AG09309 (cell line): ENCODE data around the gene UROC1.
A peak's percentile ranks its signal among the peaks of the same experiment; 100 is the strongest.

Source experiments
- DNase-seq: peaks from one replicate; pipeline ENCODE4 v3.0.0-alpha.2; 2010; ENCODE audit warnings: low read depth
- H3K4me3 ChIP-seq: 2 replicates; pipeline ENCODE4 v1.5.1; 2011; ENCODE audit warnings: mild to moderate bottlenecking, low read depth, low read length, moderate library complexity; ENCODE audit not compliant: control insufficient read depth
- TF ChIP-seq, protein P1 (sequence below): IDR thresholded peaks from 2 replicates; pipeline ENCODE4 v1.5.1; 2011; ENCODE audit warnings: mild to moderate bottlenecking, low read depth, low read length, inconsistent platforms; ENCODE audit not compliant: insufficient read depth, control insufficient read depth; ENCODE audit errors: missing control alignments

Gene UROC1

DNA sequence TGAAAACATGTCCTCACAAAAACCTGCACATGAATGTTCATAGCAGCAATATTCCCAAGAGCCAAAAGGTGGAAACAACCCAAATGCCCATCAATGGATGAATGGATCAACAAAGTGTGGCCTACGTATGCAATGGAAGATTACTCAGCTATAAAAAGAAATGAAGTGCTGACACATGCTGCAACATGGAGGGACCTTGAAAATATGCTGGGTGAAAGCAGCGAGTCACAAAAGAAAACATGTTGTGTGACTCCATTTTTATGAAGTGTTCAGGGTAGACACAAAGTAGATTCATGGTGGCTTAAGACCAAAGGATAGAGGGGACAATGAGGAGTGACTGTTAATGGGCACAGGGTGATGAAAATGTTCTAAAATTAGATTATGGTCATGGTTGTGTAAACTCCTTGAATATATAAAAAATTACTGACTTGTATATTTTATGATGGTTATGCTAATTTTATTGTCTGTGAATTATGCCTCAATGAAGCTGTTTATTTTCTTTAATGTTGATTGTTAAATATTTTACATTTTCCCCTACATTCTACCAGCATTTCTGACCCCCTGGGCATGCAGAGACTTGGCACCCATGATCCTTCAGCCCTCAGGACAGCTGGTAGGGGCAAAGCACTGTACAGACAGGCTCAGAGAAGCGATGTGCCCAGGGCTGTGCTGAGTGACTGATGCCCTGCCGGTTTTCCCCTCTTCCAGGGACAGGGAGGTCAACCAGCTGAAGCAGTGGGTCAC is 85.0 kb downstream of the UROC1 start:
- DNase-seq: peak; percentile 1
- no peak overlapping the region for H3K4me3 ChIP-seq
- TF ChIP-seq, protein P1, sequence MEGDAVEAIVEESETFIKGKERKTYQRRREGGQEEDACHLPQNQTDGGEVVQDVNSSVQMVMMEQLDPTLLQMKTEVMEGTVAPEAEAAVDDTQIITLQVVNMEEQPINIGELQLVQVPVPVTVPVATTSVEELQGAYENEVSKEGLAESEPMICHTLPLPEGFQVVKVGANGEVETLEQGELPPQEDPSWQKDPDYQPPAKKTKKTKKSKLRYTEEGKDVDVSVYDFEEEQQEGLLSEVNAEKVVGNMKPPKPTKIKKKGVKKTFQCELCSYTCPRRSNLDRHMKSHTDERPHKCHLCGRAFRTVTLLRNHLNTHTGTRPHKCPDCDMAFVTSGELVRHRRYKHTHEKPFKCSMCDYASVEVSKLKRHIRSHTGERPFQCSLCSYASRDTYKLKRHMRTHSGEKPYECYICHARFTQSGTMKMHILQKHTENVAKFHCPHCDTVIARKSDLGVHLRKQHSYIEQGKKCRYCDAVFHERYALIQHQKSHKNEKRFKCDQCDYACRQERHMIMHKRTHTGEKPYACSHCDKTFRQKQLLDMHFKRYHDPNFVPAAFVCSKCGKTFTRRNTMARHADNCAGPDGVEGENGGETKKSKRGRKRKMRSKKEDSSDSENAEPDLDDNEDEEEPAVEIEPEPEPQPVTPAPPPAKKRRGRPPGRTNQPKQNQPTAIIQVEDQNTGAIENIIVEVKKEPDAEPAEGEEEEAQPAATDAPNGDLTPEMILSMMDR: no peak
